HT1080 (cell line): ENCODE data around the gene FBXW12. TPM values are rescaled to one million over a fixed set of nuclear protein-coding genes. Genes with fewer than 3 reads are reported as not detected.
A peak's percentile ranks its signal among the peaks of the same experiment; 100 is the strongest.
"Not testable (repeated sequence)": the region's sequence is repeated elsewhere in the genome, so short reads cannot be mapped to it uniquely, and the experiment has no call there.

Source experiments
- DNase-seq: peaks from one replicate; pipeline ENCODE4 v3.0.0-alpha.2; 2015; ENCODE audit warnings: low read depth
- polyA plus RNA-seq, 2 experiments: library from polyadenylated mRNA; depleted of rRNA; stranded (reverse); fragments of >200 nt; gene quantifications; 2 replicates each; pipeline ENCODE4 v1.2.3, GENCODE V29; 2015
- total RNA-seq: library from RNA; depleted of rRNA; stranded (reverse); fragments of >200 nt; shearing (Covaris generic); gene quantifications from 2 replicates; pipeline ENCODE4 v1.2.3, GENCODE V29; 2014; rRNA removed

The FBXW12 gene, protein sequence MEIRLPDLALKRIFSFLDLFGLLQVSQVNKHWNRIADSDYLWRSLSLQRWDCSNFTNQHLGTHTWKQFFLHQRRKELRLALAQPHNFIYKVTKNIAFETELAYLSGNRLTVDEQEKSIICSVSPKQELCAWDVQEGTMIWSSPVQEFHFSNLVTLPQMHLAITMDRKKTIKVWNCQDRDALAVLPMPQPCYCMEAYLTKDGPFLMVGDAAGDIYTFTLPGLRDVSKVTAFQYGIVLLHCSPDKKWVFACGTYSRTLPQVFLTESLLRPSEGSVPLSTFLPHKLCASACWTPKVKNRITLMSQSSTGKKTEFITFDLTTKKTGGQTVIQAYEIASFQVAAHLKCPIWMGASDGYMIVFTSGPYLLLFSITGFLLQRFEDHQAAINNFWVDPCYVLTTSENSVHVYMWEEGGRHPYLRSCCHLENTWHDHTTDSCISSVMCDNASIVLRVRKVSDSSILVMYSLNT
- not detected in 2 replicates for total RNA-seq
- not detected in 2 replicates for polyA plus RNA-seq (2015; cell fraction: cytosol; rRNA removed)
- not detected in 2 replicates for polyA plus RNA-seq (2015; cell fraction: nucleus; rRNA removed)

DNA sequence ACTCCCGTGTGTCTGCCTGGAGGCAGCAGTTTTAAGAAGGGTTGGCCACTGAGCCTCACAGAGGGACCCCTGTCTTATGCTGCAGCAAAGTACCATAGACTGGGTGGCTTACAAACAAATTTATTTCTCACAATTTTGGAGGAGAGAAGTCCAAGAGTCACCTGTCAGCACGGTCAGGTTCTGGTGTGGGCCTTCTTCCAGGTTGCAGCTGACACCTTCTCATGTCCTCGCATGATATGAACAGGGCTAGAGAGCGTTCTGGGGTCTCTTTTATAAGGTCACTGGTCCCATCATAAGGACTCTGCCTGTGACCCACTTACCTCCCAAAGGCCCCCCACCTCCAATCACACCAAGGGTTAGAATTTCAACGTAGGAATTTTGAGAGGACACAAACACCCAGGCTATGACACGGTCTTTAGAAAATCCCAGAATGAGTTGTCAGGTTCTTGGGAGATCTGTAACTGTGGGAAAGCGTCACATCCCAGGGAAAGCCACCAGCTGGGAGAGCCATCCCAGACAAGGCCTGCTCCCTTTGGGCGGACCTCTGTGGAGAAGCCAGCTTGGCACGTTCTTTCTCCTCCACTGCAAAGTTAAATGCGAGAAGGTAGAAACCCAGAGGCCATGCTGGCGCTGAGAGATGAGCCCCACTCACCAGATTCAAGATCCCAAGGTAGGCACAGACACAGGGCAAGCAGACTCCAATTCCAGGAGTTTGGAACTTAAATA, at the start of gene FBXW12:
FBXW12 (plus strand) TSS at position 569 of the 726 bp plus-strand sequence. CDS start 549 bp downstream, outside the sequence.
- no peak for DNase-seq

DNA sequence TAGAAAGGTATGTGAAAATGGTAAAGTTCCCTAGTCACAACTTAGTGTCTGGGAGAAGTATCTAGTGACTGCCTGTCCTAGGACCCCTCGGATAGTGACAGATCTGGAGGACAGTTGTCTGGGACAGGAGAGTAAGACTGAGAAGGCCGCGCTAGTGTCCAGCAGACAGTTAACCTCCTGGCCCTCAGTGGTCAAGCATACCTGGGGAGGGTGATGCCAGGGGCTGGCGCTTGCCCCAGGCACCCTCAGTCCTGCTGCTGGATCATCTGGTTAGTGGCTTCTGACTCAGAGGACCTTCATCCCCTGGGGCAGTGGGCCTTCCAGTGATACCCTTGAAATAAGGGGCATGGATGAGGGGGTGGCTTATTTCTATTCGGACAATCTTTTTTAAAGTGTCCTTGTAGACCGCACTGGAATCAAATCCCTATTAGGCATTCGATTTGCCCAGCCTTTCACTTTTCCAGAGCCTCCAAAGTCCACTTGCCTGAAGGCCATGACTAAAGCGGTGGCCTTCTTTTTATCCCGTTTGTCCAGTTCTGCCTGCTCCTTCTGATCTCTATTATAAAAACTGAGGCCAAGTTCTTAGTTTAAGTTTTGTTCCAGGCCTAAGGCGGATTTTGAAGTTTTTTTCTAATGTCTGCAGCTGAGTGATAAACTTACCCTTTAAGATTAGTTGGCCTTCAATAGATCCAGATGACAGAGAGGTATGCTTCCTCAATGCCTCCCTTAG, 40.1 kb upstream of the FBXW12 start:
- not testable (repeated sequence) for DNase-seq

DNA sequence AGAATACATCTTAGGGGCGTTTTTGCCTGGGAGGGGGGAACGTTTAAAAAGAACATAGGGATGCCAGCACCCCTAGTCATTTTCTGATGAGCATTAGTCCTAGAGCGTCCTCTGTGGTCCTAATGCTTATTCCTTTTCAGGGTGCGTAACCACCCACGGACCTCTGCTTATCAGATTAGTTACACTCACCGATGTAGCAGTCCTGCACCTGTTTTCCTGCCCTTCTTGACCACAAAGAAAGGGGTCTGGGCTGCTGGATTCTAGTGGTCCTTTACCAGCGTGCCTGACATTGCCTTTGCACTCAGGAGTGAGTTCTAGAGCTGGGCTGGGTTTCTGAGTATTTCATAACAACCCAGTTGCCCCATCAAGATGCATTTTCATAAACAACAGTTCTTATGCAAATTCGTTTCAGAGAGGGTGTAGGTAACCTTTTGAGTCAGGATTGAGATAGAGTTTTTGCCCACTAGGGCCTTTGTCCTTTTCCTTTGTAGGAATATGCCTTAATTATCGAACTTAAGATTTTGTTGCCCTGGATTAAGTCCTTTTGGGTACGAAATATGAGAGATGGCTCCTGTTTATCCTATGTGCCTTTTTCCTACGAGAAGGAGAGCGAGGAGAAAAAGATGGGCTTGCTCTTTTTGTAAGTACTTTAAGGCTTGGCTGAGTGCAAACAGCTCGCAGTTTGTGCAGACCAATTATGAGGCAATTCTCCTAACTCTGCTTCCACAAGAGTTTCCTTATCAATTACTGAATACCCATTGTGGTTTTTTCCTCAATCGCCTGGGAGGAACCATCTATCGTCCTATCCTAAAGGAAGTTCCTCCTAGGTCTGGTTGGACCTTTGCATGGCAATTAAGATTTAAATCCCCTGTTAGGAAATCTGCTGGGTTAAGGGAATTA, 38.4 kb upstream of the FBXW12 start, which contains the start of gene SPINK8:
SPINK8 (minus strand) TSS at position 316 of the 900 bp plus-strand sequence. CDS start 5,320 bp downstream, outside the sequence.
- not testable (repeated sequence) for DNase-seq

DNA sequence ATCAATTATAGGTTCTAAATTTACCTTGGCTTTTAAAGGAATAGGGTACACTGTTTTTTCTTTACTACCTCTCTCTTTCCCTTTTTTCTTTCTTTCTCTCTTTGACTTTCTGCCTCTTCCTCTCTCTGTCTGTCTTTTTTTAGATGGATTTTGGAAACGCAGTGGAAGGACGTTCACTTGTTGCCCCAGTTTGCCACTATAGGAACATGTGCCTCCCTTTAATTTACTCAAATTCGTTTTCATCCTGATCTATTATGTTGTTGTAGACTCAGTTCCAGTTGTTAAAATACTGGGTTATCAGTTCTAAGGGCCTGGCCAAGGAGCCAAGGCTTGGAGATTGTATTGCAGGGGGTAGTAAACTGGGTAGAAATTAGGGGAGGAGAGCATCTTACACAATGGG, 37.4 kb upstream of the FBXW12 start:
- DNase-seq = no peak

DNA sequence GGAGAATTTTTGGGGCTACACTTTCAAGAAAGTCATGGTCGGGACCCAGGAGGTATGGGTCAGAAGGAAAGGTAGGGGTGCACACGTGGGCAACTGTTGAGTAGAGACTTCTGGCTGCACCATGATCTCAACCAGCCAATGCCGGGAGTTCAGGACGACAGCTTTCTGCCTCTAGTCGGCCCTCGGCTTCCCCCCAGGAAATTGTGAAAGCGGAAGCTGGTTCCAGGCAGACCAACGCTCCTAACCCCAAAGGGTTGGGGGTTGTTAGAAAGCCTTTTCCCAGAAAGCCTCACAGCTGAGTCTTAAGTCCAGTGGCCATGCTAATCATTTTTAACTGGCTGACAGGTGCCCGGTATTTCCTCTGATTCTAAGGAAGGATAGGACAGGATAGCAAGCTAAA, 36.7 kb upstream of the FBXW12 start:
- DNase-seq = not testable (repeated sequence)

DNA sequence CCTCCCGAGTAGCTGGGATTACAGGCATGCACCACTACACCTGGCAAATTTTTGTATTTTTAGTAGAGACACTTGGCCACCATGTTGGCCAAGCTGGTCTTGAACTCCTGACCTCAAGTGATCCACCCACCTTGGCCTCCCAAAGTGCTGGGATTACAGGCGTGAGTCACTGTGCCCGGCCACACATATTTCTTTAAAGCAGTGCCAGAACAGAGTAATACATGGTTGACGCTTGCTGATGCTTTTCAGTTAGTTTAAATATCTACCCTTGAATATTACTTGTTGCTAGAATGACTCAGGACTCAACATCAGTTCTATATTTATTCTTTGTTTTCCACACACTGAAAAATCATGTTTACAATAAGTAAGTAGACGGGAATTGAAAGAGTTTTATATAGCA, 34.5 kb upstream of the FBXW12 start:
- peak; percentile 23 for DNase-seq

DNA sequence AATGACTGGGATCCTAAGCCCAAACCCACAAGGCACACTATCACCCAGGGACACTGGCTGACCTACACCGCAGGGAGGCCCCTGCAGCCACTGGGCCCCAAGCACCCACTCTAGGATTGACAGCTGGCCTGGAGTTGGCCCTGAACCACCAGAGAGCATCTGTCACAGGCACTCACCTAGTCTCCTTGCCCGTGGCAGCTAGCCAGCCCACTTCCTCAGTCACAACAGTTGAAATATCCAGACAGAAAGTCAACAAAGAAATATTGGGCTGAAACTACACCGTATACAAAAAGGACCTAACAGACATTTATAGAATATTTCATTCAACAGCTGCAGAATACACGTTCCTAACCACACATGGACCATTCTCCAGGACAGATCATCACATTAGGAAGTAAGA, 33.4 kb upstream of the FBXW12 start:
- DNase-seq = no peak

DNA sequence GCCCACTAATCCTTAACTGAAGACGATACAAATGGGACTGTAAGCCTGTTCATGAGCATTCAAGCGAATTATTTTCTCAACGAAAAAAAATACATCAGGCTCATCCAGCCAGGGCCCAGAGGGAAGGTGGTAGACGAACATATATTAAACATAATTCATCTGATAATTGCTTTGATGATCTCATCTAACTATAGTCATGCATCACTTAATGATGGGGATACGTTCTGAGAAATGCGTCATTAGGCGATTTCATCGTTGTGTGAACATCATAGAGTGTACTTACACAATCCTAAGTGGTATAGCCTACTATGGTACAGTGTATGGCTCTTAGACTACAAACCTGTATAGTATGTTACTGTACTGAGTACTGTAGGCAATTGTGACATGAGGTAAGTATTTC, 28.6 kb upstream of the FBXW12 start:
- DNase-seq = no peak

DNA sequence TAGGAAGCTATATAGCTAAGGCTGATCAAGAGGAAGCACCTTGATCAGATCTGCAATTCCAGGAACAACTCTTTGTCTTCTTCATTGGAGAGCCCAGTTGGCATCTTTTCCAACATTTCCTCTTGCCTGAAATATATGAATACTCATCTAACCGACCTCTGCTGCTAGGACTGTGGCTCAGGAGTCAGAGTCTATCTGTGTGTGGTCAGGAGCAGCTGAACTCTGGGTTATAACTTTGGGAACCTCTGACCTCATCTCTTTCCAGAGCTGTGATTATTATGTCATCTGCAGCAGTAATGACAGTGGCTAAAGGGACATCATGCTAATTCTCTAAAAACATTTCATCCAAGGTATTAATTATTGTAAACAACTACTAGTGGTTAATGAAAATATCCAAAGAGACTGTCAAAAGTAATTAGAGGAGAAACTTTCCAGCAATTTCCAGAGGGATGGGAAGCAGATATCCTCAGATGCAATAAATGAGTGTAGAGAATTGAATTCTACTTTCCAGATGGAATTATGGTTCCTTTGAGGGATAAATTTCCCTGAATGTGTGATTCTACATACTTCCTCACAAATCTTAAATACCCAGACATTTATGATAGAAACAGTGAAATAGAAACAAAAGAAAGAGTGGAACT, 27.0 kb upstream of the FBXW12 start:
- no peak for DNase-seq

DNA sequence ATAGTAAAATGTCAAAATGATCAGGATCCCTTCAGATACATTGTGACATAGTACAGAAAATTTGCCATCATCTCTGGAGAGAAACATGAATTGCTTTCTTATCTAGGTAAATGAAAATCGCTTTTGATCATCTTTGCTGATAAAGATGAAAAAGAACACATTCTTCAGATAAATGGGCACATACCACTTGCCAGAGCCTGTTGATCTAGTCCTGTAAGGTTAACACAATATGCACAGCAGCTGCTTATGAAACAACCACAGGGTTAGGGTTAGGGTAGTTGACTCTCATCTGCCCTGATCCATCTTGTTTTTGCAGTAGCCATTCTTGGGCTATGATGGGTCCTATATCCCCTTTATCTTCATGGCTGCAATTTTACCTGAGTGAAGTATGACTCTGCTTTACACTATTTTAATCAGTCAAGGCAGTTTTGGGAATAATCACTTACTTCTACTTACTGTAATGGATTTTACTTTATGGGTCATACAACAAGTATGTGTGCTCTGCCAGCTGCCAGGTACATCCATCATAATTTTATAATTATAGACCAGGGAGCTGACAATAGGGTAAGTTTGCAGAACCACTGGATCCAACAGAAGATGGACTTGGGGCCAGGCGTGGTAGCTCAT, 26.0 kb upstream of the FBXW12 start:
- DNase-seq = no peak

DNA sequence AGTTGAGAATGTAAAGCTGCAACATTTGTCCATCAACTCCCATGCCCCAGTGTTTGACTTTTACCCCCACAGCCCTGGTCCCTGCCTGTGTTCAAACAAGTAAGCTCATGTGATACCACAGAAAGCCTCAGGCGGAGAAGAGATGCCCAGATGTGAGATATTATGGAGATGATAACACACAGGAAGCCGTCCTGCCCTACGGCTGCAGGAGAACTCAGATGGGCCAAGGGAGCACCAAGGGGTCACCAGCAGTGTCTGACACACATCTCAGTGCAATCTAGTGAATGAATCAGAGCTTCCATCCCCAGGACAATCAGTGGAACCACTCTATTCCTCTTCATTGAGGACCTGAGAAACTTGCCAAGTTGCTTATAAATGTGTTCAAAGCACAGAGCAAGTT, 24.5 kb upstream of the FBXW12 start:
- no peak for DNase-seq

DNA sequence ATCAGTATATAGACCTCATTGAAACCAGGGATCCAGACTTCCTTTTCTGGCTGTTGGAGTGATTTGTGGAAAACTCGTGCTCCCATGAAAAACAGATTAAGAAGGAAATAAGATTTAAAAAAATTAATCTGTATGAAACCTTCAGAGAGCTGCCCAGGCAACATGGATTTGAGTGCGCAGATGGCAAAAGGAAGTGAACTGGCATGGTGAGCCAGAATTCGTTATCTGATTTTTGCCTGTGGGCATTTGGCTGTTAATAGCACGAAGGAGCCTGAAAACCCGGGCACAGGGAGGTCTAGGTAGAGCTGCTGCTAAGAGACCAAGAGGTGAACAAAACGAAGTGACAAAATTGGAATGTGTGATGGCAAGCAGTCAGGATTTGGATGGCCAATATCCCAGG, 19.5 kb upstream of the FBXW12 start:
- no peak for DNase-seq

DNA sequence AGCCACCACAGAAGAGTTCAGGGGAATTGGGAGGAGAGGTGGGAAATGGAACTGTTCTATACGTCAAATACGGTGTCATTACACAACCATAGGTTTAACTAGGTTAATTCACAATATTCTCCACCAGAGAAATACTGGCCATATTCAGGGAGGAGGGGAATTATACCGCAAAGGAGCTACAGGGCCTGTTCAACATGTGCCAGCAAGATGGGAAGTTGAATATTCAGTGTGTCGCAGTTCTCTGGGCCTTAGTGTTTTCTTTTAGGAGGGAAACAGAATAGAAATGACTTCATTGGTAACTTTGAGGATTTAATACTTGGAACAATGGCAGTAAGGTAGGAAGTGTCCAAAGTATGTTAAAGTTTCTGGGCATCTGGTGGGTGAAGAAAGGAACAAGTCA, 18.0 kb upstream of the FBXW12 start:
- no peak for DNase-seq

DNA sequence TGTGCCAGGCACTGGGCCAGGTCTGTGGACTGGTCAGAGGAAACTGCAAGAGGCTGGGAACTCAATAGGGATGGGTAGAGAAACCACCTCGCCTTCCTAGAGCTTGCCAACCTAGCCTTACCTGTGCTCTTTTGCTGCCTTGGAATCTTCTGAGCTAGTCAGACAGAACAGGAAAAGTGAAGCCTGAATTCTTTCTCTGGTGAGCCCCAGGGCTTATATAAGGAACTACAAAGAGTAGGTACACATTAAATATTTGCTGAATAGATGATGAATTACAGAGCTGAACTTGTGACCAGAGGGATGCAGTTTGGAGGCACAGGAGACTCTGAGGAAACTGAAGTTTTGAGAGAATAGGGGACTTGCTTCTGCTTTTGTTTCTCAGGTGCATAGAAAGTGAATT, 15.6 kb upstream of the FBXW12 start:
- DNase-seq = no peak

DNA sequence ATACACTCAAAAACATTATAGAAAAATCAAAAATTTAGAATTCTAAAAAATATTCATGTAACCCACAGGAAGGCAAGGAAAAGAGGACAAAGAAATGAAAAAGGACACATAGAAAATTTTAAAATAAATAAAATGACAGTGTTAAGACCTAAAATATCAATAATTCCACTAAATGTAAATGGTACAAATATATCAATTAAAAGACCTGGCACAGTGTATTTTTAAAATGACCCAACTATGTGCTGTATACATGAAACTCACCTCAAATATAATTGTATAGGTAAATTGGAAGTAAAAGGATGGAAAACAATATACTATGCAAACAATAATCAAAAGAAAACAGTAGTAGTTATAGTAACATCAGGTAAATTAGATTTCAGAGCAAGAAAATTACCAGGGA, 10.1 kb upstream of the FBXW12 start:
- DNase-seq = no peak

DNA sequence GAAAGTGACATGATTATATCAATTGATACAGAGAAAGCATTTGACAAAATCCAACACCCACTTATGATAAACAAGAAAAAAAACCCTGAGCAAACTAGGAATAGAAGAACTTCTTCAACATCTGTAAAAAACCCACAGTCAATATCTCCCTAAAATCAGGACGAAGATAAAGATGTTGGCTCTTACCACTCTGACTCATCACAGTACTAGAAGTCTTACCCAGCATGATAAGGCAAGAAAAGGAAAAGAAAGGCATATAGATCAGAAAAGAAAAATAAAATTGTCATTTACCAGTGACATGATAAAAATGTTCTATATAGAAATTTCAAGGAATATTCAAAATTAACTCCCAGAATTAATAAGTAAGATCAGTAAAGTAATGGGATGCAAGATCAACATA, 7.2 kb upstream of the FBXW12 start:
- no peak for DNase-seq

DNA sequence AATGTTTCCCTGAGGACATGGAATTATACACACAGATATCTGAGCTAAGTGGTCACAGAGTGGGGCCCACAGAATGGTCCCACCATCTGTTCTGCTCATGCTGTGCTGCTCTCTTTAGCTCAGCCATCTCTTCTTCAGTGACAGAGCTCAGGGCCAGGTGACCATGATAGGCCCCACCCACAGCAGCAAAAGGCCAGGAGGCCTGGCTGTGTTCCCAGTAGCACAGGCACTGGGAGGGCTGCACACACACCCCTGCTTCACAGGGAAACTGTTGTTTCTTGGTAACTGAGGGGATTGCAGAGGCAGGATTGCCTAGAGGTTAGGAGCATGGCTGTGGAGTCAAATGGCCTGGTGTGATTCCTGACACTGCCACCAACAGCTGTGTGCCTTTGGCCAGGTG, 4.8 kb upstream of the FBXW12 start:
- no peak for DNase-seq

DNA sequence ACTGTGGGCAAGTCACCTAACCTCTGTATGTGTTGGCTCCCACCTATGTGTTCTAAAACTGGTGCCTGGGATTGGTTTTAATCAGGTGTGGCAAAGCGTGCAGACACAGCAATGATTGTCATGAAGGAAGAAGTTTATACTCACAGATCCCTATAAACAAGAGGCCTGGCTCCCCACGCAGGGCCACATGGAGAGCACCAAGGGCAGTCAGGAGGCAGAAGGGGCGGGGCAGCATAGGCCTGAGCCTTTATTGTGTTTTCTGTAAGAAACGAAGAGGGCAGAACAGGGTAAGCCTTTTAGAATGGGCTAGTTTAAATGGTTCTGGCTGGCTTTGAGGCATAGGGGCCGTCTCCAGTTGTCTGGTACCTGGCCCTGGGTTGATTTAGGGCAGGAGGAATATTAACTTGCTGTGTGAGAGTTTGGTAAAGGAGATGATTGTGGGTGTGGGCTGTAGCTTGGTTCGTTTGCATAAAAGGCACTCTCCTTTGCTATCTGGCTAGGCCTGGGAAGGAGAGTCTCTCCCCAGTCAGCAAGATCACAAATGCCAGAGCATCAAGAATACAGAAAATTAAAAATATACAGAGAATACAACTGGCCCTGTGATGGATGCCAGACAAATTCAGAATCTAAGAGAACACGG, 2.2 kb upstream of the FBXW12 start:
- DNase-seq = no peak

DNA sequence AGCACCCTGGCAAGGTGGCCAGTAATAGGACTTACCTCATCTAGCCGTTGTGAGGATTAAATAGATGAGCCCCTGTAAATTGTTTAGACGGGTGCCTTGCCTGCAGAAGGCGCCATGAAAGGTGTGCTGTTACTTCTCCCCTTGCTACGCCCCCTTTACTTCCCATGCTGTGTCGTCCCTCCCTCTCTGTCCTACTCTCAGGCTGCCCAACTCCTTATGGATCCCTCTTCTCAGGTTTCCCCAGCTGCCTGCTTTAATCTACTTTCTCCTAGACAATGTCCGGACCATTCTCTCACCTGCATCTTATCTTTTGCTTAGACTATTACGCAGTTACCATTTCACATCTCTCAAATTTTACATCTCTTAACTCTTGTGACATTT, 1.7 kb upstream of the FBXW12 start:
- DNase-seq = no peak
